ENCODE measurements around the gene SERPINB6. TPM values are rescaled to one million over a fixed set of nuclear protein-coding genes. Genes with fewer than 3 reads are reported as not detected.

The SERPINB6 gene
- polyA plus RNA-seq, 1 of the 3 experiments (the other 2 are of a cell fraction) = 102 TPM

- no peak for TF ChIP-seq USF1 (IDR thresholded peaks at IDR 0.05; ENCODE audit: borderline replicate concordance, low read depth)
- TF ChIP-seq CTCF (IDR thresholded peaks at IDR 0.05) = no peak
- TF ChIP-seq MAX (IDR thresholded peaks at IDR 0.05; ENCODE audit: low read depth) = no peak
- TF ChIP-seq FOXM1 (IDR thresholded peaks at IDR 0.05; ENCODE audit: low read depth) = no peak
- no peak for TF ChIP-seq FOXJ3 (CRISPR knock-in tag; IDR thresholded peaks at IDR 0.05)
- no peak for TF ChIP-seq GABPA (IDR thresholded peaks at IDR 0.05; ENCODE audit: low read depth)
- TF ChIP-seq NFIC (IDR thresholded peaks at IDR 0.05; ENCODE audit: borderline replicate concordance) = no peak
- TF ChIP-seq YY1 (IDR thresholded peaks at IDR 0.05; ENCODE audit: low read depth) = no peak
Measured at GRCh38 chr6:2959909-2960719, 11.3 kb downstream of the SERPINB6 start (continued).

- H3K79me2 ChIP-seq (ENCODE audit: insufficient read depth) = peaks cover 73% of the 10 kb centered on the region
- CTCF ChIA-PET = interaction anchor here (0.8 to 2.2 kb wide), 2 partner anchors 30 to 95 kb away, joined by 3 to 11 read pairs; no protein-coding TSS in a partner anchor
Measured at GRCh38 chr6:2958776-2959175, 12.6 kb downstream of the SERPINB6 start.

More at GRCh38 chr6:2958776-2959175, 12.6 kb downstream of the SERPINB6 start:
- 97% methylated on average over 7 of the region's 9 CpGs for WGBS (ENCODE audit: low lambda C conversion rate)
- peaks cover 0 to 15% of the 10 kb centered on the region in 2 experiments; a peak in 3 of 4 replicates for H3K4me1 ChIP-seq (ENCODE audit: control insufficient read depth in 1 of 2, insufficient read depth in 2 of 2, low read depth in 1 of 2, low read length in 1 of 2)
- peaks cover 15% of the 10 kb centered on the region for H3F3A ChIP-seq (replicated peaks; ENCODE audit: insufficient read depth)
- DNase-seq = no peak
- H3K9me2 ChIP-seq = no peaks in the 10 kb centered on the region
- no peak overlapping the region for H3K4me3 ChIP-seq (ENCODE audit: low read depth in 2 of 2, low read length in 1 of 2)
- H3K9ac ChIP-seq = no peak overlapping the region
- no peak for TF ChIP-seq USF2 (IDR thresholded peaks at IDR 0.05; ENCODE audit: borderline replicate concordance, low read depth, low read length)
- H4K20me1 ChIP-seq (ENCODE audit: insufficient read depth) = no peaks in the 10 kb centered on the region
- peaks cover 0 to 14% of the 10 kb centered on the region in 2 experiments for H3K36me3 ChIP-seq (replicated peaks in 1 of 2; ENCODE audit: control insufficient read depth in 1 of 2, insufficient read depth in 2 of 2, low read length in 1 of 2)
- no peak overlapping the region for H2AFZ ChIP-seq (ENCODE audit: low read depth)
- H3K27me3 ChIP-seq (ENCODE audit: insufficient read depth) = no peaks in the 10 kb centered on the region
- no peak overlapping the region; a peak in 1 of 4 replicates for H3K27ac ChIP-seq (ENCODE audit: low read depth in 2 of 2, low read length in 1 of 2)
- no peaks in the 10 kb centered on the region for H3K9me3 ChIP-seq
- POLR2A ChIA-PET = no interaction called here
- H3K4me2 ChIP-seq = no peak overlapping the region

Data from SK-N-SH (cell line).